Hippocampal formation (tissue), 2 donors: ENCODE measurements around the gene PATJ.

Source experiments
- DNase-seq, 2 donors: peaks; one replicate each; lab custom pipeline; 2025; lab: John Stamatoyannopoulos, UW

PATJ gene

GRCh38 chr1:61983236-61983635 lies 241.0 kb downstream of the PATJ start:
- no peak for DNase-seq

GRCh38 chr1:61992257-61992656 lies 250.0 kb downstream of the PATJ start:
- no peak for DNase-seq

GRCh38 chr1:61993331-61993961 lies 251.2 kb downstream of the PATJ start:
- no peak for DNase-seq

GRCh38 chr1:61995641-61996040 lies 253.4 kb downstream of the PATJ start:
- no peak for DNase-seq

- no peak for DNase-seq
Measured at GRCh38 chr1:61997123-61997522, 254.8 kb downstream of the PATJ start.

GRCh38 chr1:62003777-62004176 lies 261.5 kb downstream of the PATJ start:
- DNase-seq, result no peak

GRCh38 chr1:62006690-62007089 lies 264.4 kb downstream of the PATJ start:
- DNase-seq, result no peak

GRCh38 chr1:62011006-62011405 lies 268.7 kb downstream of the PATJ start:
- DNase-seq, result no peak

GRCh38 chr1:62012095-62012494 lies 269.8 kb downstream of the PATJ start:
- DNase-seq, result no peak

GRCh38 chr1:62012836-62013235 lies 270.6 kb downstream of the PATJ start:
- DNase-seq, result peak in 1 of 2 donors; percentile 36

- no peak for DNase-seq
Measured at GRCh38 chr1:62013264-62013663, 271.0 kb downstream of the PATJ start.

- no peak for DNase-seq
Measured at GRCh38 chr1:62022382-62022983, 280.2 kb downstream of the PATJ start.

- no peak for DNase-seq
Measured at GRCh38 chr1:62024690-62025089, 282.4 kb downstream of the PATJ start.

- no peak for DNase-seq
Measured at GRCh38 chr1:62025154-62025553, 282.9 kb downstream of the PATJ start.

GRCh38 chr1:62025892-62026291 lies 283.6 kb downstream of the PATJ start:
- DNase-seq, result no peak

GRCh38 chr1:62029704-62030103 lies 287.4 kb downstream of the PATJ start:
- DNase-seq, result no peak

GRCh38 chr1:62034790-62035189 lies 292.5 kb downstream of the PATJ start:
- DNase-seq, result no peak

- DNase-seq, result no peak
Measured at GRCh38 chr1:62037274-62037673, 295.0 kb downstream of the PATJ start.

GRCh38 chr1:62038594-62039284 lies 296.5 kb downstream of the PATJ start:
- no peak for DNase-seq

- DNase-seq, result no peak
Measured at GRCh38 chr1:62040450-62040849, 298.2 kb downstream of the PATJ start.

GRCh38 chr1:62040973-62041372 lies 298.7 kb downstream of the PATJ start:
- DNase-seq, result no peak

- DNase-seq, result no peak
Measured at GRCh38 chr1:62043154-62043553, 300.9 kb downstream of the PATJ start.

GRCh38 chr1:62045574-62045973 lies 303.3 kb downstream of the PATJ start:
- no peak for DNase-seq
